Measurements from ENCODE around the gene EIF5AL1.
"Not testable (repeated sequence)": the region's sequence is repeated elsewhere in the genome, so short reads cannot be mapped to it uniquely, and the experiment has no call there.

Gene EIF5AL1

DNA sequence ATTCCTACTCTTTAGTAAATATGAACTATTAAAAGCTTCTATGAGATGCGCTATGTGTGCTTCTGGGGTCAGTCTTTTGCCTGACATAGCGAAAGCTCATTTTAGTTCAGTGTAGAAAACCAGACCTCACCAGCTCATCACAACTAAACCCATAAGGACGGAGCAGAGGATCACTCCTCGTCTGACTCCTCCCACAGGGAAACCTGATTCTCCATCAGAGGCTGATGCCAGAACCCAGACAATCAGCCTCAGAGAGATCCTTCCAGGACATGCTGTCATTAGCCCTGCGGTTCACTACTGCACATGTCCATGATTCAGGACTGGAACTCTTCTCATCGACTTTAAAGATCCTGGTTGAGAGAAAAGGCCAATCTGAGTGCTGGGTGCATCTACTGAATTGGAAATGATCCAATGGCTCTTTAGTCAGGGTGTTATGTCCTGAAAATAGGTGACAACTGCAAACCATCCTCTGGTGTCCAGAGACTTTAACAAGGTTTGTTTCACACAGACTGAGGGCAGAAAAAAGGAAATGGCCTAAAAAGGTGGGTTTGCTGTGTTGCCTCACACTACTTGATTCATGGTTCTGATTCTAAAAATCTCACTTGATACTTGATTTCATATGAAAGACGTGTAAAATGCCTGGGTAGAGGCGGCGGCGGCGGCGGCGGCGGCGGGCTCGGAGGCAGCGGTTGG, at the start of gene EIF5AL1:
TSS of gene EIF5AL1 (plus strand) at position 643 of the 693 bp plus-strand sequence. CDS start 117 bp downstream, outside the sequence.
- DNase-seq = not testable (repeated sequence)

DNA sequence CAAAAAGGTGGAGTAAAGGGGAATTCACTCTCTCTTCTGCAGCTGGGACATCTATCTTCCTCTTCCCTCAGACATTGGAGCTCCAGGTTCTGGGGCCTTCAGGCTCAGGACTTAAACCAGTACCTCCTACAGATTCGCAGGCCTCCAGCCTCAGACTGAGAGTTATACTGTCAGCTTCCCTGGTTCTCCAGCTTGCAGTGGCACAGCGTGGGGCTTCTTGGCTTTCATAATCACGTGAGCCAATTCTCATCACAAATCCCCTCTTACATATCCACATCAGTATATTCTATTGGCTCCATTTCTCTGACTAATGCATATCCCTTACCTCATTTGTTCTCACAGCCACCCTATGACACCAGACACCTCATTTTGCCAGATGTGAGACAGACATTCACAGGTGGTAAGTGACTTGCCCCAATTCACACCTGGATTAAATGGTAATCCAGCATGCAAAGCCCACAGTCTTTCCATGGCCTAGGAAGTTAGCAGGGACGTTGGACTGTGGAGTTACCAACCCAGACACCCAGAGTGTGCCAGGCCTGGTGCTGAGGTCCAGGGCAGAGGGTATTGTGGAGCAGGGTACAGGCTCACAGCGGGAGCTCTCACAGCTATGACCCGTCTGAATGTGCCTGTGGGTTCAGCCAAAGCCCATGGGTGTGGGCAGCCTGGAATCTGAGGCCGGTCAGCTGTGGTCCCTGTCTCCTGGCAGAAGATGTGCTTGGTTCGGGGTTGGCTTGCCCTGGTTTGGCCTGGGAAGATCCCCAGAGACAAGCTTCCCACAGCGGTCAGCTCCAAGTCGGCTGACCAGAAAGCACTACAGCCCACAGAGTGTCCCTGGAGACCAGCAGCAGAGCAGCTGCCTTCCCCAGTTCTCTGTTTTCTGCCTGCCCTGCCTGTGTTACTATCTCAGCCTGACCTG, 48.5 kb upstream of the EIF5AL1 start:
- DNase-seq = no peak

DNA sequence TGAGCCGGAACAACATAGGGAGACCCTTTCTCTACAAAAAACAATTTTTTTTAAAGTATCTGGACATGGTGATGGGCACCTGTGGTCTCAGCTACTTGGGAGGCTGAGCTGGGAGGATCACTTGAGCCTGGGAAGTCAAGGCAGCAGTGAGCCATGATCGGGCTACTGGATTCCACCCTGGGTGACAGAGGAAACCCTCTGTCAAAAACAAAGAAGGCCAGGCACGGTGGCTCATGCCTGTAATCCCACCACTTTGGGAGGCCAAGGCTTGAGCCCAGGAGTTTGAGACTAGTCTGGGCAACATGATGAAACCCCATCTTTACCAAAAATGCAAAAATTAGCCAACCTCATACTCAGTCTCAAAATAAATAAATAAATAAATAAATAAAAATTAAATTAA, 47.0 kb upstream of the EIF5AL1 start:
- no peak for DNase-seq

DNA sequence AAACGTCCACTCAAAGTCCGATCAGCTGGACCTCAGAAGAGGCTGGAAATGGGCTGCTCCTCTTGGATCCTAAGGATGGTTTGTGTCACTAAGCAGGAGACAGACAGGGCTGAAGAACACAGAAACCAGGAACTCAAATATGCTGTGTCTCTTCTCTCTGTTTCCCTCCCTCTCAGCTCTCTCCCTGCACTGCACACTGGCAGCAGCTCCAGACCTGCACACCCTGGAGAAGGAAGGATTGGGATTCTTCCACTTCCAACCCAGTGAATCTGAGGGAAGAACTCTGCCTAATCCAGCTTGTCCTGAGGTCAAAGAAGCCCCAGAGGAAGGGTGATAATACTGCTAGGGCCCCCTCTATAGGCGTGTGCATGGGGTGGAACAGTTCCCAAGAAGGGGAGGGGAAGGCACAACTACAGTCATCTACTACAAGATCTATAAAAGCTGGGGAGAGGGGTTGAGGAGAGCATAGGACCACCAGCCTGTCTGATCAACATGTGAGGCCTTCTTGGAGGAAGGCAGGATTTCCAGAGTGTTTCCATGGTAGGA, 44.2 kb upstream of the EIF5AL1 start:
- DNase-seq = no peak

DNA sequence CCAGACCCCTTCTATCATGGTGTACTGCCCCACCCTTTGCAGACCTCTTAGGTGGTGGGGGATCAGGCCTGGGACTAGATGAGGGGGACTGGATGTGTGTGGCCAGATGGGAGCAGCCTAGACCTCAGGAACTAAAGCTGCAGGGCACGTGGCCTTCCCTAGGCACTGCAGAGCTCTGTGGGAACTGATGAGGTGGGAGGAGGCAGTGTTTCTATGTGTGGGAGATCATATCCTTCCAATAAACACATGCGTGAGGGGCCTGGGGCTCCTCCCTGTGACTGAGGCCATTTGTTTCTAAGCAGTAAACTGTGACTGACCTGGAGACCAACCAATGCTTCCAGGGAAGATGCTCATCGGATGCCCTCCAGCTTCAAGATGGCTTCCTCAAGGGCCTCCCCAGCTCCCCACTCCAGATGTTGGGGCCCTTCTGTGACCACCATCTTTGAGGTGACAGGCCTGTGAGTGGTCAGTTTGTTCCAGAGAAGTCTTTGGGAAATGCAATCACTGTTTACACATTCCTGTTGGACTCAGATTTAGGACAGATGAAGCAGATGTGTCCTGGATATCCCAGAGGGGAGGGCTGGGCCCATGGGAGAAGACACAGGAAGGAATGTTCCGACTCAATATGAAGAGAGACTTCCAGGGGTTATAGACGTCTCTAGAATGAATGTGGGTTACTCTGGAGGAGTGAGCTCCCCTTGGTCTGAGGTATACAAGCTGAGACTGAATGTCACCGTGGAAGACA, 43.3 kb upstream of the EIF5AL1 start:
- no peak for DNase-seq

DNA sequence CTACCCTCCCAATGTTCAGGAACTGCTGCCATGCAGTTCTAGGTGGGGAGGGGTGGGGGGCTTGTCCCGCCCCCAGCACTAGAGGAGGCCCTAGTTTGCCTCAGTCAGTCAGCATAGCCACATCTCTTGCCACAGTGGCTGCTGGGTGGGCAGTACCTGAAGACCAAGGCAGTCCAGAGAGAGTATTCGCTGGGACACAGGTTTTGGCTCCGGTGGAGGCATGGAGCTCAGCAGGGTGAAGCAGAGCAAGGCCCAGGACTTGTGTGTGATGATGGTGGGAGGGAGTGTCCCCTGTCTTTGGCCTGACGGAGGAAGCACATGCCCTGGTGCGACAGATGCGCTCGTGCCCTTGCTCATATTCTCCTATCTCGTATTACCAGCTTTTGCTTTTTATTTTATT, 42.2 kb upstream of the EIF5AL1 start:
- no peak for DNase-seq

DNA sequence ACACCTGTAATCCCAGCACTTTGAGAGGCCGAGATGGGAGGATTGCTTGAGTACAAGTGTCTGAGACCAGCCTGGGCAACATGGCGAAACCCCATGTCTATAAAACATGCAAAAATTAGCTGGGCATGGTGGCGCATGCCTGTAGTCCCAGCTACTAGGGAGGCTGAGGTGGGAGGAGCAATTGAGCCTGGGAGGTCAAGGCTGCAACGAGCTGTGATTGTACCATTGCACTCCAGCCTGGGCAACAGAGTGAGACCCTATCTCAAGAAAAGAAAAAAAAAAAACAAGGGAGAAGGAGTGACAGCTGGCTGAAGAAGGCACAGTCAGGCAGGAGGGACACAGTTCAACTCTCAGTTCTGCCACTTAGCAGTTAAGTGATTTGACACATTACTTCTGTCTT, 40.6 kb upstream of the EIF5AL1 start:
- DNase-seq = no peak

DNA sequence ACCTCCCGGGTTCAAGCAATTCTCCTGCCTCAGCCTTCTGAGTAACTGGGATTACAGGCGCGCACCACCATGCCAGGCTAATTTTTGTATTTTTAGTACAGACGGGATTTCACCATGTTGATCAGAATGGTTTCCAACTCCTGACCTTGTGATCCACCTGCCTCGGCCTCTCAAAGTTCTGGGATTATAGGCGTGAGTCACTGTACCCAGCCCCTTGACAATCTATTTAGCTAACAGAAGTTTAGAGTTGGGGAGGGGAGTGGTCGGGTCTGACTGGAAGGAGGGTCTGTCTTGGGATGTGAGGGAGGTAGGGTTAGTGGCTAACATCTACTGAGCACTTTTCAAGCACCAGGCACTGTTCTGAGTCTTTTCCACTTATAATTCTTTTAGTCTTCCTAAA, 39.9 kb upstream of the EIF5AL1 start:
- DNase-seq = no peak

DNA sequence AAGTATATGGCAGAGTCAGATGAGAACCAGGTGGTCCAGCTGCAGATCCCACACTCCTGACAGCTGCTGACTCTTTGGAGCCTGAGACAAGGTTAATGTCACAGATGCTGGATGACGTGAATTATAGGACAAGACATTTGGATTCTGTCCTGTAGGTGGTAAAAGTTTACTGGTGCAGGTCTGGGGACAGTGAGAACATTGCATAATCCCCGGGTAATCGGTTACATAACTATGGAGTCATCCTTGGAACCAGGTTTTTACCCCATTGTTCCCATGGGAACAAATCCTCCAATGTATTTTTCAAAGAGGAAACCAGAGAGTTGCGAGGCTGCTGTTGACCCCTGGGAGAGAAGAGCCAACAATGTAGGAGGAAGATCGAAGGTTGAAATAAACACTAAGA, 39.4 kb upstream of the EIF5AL1 start:
- DNase-seq = no peak

DNA sequence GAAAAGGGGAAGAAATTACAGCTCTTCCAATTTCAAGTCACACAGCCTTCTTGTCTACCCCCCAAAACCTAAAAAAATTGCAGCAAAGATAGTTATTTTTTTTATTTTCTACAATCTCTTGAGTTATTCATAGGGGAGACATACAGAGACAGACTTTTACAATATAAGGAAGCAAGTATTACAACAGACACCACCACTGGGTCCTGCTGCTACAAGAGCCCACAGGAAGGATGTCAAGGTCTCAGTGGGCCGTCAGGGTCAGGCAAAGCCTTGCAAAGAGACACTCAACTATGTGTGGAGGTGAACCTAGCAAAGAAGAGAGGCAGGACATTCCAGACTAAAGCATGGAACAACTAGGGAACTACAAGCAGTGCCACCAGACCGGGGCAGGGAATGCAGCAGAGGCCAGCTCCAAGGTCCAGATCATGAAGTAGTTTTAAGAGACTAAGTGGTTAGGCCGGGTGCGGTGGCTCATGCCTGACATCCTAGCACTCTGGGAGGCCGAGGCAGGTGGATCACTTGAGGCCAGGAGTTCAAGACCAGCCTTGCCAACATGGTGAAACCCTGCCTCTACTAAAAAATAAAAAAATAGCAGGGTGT, 38.7 kb upstream of the EIF5AL1 start:
- DNase-seq = no peak

DNA sequence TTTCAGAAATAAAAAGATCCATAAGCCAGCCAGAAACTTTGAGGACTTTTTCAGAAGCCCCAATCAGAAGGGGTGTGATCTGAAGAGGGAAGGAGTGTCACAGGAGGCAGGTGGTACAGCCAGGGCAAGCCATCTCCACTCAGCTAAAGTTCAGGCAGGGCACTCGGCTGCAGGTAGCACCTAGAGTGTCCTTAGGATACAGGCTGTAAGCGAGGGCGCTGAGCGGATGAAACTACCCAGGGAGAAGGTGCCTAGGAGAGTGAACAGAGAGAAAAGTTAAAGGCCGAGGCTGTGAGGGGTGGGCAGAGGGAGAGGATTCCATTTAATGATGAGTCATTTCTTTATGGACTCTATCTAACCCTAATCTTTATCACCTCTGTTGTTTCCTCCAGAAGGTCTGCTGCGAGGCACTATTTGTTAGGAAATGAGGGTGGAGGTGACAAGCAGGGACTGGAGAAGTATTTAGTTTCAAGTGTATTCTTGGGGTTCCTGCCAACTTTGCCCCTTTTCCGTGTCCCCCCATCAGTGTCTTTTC, 37.1 kb upstream of the EIF5AL1 start:
- no peak for DNase-seq

DNA sequence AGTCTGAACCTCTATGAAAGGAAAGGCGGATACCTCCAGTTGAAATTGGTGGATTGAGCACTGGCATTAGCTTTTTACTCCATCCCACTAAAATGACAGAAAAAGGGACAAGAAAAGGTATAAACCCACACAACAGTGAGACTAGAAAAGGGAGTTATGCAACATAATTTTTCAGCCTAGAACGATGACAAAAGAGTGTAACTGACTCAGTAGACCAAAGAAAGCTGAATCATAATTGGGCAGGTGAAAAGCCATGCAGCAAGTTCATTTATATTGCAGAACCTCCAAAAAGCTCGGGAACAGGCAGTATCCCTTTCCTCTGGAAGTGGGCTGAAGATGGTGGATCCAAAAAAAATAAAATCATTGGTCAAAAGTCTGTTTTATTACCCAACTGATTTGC, 36.5 kb upstream of the EIF5AL1 start:
- DNase-seq = no peak

DNA sequence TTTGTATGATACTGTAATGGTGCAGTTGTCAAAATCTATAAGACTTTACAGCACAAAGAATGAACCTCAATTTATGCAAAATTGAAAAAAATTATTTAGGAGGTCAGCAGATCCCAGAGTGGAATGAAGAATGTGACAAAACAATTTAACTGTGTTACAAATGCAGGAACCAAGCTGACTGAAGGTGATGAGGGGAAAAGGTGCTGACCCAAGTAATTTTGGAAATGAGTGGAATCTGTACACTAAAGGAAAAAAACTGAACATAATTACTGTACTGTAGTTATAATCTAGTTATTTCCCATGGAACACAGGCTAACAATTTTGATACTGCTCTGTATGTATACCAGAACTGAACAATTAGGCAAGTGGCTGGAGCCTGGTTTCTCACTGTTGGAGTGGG, 35.7 kb upstream of the EIF5AL1 start:
- no peak for DNase-seq

DNA sequence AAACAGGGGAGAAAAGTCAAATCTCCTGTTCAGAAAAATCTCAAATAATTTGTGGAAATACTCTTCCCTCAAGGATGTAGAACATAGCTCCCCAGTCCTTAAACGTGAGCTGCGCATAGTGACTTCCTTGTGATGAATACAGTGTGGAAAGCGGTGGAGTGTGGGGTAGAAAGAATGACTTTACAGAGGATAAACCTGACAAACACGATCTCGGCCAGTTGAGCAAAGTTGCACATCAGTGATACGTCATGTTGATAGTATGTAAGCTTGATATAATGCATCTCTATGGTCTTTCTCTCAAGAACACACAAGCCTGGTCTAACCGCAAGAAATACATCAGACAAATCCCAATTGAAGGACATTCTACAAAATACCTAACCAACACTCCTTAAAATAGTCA, 34.9 kb upstream of the EIF5AL1 start:
- no peak for DNase-seq

DNA sequence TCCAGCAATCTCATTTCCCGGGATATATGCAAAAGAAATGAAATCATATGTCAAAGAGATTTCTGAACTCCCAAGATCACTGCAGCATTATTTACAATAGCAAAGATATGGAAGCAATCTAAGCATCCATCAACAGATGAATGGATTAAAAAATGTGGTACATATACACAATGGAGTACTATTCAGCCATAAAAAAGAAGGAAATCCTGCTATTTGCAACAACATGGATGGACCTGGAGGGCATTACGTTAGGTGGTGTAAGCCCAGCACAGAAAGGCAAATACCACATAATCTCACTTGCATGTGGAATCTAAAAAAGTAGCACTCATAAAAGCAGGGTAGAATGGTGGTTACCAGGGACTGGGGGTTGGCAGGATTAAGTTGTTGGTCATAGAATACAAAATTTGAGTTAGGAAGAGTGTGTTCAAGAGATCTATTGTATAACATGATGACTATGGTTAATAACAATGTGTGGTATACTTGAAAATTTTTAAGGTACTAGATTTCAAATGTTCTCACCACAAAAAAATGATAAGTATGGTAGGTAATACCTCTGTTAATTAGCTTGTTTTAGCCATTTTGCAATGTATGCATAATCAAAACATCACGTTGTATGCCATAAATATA, 32.9 kb upstream of the EIF5AL1 start:
- DNase-seq = no peak

DNA sequence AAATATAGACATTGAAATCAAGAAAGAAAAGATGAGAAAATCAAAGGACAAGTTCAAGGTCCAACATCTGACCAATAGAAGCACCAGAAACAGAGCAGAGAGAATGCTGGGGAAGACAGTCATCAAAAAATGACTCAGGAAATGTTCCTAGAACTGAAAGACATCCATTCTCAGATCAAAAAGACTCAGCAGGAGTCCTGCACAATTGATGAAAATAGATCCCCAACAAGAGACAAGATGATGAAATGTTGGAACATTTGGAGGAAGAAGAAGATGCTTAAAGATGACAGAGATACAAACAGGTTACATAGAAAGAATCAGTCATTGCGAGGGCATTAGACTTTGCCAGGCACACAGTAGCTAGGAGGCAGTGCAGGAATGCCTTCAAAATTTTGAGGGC, 30.0 kb upstream of the EIF5AL1 start:
- DNase-seq = no peak

DNA sequence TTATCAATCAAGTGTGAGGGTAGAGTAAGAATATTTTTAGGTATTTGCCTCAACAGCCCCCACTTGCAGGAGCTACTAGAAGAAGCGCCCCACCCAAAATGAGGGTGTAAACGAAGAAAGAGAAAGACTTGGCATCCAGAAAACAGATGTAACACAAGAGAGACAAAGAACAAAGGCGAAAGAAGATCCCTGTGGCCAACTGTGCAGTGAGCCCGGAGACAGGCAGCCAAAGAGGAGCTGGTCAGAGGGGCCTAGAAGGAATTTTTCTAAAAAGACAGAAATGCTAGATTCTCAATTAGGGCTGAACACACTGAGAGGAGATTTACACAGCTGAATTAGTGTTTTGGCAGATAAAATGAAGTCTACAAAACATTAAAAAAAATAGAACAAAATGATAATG, 29.6 kb upstream of the EIF5AL1 start:
- DNase-seq = no peak

DNA sequence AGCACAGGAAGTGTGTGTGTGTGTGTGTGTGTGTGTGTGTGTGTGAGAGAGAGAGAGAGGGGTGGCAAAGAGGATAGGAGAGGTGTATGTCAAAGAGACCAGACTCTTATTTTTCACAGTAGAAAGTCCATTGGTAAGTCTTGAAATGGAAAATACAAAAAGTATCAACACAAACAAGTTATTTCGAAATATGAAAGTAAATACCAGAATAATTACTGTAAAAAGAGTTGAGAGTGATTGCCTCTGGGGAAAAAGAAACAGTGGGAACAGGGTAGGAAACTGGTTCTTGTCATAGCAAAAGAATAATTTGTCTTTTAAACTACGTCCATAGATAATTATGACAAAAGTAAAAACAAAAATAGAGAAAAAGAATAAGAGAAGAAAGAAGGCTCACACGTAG, 29.0 kb upstream of the EIF5AL1 start:
- DNase-seq = no peak

DNA sequence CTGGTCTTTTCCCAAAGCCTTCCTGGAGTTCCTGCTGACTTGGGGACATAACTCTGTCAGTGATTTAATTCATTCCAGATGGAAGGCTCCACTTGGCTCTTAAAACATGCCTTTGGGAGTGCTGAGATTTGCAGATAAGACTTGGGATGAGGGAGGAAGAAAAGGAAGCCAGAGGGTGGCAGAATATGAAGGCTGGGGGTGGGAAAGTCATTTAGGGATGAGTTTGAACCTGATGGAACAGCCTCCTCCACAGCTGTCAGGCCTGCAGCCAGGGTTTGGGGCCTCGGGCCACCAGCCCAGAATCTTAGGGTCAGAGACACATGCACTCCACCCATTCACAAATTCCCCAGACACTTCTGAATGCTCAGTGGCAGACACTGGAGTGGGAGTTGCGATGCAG, 28.4 kb upstream of the EIF5AL1 start:
- no peak for DNase-seq

DNA sequence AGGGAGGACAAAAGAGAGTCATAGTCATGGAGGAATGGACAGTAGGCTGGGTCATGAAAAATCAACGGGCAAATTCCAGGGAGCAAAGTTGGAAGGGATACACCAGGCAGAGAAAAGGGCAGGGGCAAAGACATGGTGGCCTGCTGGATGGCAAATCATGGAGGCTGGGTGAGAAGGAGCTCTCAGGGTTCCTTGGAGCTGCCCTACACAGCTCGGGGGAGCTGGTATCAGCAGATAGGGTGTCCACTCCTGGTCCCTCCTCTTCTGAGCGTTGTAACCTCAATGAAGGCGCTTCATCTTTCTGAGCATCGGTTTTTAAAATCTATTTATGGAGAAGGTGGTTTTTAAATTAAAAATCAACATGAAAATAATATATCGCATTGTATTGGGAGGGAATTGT, 27.9 kb upstream of the EIF5AL1 start:
- no peak for DNase-seq

DNA sequence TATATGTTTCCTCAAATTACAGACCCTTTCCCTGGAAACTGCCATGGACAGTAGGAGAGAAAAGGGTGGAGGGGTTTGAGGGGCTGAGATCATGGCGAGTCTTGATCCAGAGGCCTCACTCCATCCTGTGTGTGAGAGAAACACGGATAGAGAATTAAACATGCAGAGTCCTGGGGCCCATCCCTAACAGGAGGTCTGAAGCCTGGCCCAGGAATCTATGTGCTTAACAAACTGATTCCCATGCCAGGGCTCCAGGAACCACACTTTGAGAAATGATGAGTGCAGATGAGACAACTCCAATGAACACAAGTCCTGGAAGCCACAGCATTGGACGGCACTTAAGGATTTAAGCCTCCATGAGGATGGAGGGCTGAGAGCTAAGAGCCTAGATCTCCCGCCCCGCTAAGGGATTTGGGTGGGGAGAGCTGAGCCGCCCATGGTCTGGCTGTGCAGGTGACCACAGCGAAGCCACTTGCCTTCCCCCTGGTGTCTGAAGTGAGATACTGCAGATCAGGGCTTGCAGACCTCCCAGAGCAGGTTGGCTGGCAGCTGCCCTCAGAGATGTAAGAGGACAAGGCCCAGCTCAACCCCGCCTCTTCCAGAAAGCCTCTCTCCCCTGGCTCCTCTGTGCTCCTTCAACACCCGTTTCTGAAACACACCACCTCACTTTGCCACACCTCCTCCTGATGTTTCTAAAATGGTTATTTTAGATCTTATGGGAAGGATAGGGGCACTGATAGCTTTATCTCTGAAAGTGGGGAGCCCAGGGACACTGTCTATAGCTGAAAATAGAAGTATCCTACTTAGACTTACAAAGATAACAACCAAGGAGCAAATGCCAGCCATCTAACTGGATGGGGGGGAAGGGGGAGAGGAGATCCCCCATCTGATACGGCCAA, 24.8 kb upstream of the EIF5AL1 start:
- peak; percentile 36 for DNase-seq
